HUES48 (cell line): Measurements from ENCODE around the gene NAGLU.

Experiments
- H3K27ac ChIP-seq: one replicate; pipeline ENCODE4 v1.7.0; 2013; ENCODE audit warnings: low read depth, low read length, inconsistent platforms
- H3K27me3 ChIP-seq: 2 replicates; pipeline ENCODE4 v1.6.1; 2013; ENCODE audit warnings: mild to moderate bottlenecking, low read length; ENCODE audit not compliant: control insufficient read depth, insufficient read depth
- H3K36me3 ChIP-seq: 2 replicates; pipeline ENCODE4 v1.6.1; 2013; ENCODE audit warnings: low read length; ENCODE audit not compliant: control insufficient read depth, insufficient read depth
- H3K4me1 ChIP-seq: 2 replicates; pipeline ENCODE4 v1.6.1; 2013; ENCODE audit warnings: mild to moderate bottlenecking, low read length; ENCODE audit not compliant: control insufficient read depth, insufficient read depth
- H3K4me3 ChIP-seq: 2 replicates; pipeline ENCODE4 v1.5.1; 2013; ENCODE audit warnings: mild to moderate bottlenecking, low read depth, low read length
- H3K9ac ChIP-seq: 2 replicates; pipeline ENCODE4 v1.6.1; 2013; ENCODE audit warnings: mild to moderate bottlenecking, low read depth, low read length, moderate library complexity
- H3K9me3 ChIP-seq: 2 replicates; pipeline ENCODE4 v1.6.1; 2013; ENCODE audit warnings: low read length; ENCODE audit not compliant: control insufficient read depth, insufficient read depth

NAGLU gene

GRCh38 chr17:42521036-42521435 is 15.0 kb upstream of the NAGLU start:
- H3K27ac ChIP-seq: peak overlapping the region; percentile 95
- peaks cover 13% of the 10 kb centered on the region for H3K36me3 ChIP-seq

DNA sequence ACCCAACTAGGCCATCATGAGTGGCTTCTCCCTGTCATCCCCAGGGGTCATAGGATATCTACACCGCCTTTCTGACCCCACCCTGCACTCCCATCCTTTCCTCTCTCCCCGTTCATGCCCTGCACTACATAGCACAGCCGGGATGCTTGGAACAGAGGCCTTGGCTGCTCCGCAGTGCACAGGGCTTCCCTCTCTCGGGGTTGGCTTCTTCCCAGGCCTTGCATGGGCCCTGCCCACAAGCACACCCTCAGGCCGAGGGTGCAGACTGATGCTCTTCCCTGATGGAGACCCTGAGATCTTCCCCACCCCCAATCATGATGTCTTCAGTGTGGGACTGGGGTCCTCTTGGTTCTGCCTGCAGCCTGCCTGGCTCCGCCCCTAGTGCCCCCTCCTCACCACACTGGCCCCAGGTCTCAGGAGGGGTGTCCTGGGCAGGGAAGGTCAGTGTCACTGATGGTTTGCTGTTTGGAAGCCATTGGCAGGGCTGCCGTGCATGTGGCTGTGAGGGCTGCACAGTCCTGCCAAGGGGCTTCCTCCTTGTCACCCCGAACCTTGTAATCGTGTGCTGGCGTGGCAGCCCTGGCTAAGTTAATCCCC is 14.3 kb upstream of the NAGLU start:
- Histone ChIP-seq H3K4me1 (peaks cover 26% of the 10 kb centered on the region), H3K9me3 (no peaks in the 10 kb centered on the region), H3K9ac (no peak overlapping the region), H3K27ac (no peak overlapping the region), H3K4me3 (no peak overlapping the region), H3K27me3 (no peaks in the 10 kb centered on the region), H3K36me3 (peaks cover 13% of the 10 kb centered on the region)

More at GRCh38 chr17:42521036-42521435, 15.0 kb upstream of the NAGLU start:
- H3K9ac ChIP-seq: no peak overlapping the region
- no peaks in the 10 kb centered on the region for H3K27me3 ChIP-seq
- peaks cover 26% of the 10 kb centered on the region for H3K4me1 ChIP-seq
- no peaks in the 10 kb centered on the region for H3K9me3 ChIP-seq
- H3K4me3 ChIP-seq: no peak overlapping the region

- Histone ChIP-seq H3K27ac (no peak overlapping the region), H3K9ac (no peak overlapping the region)
Observed at GRCh38 chr17:42522263-42522790, 13.7 kb upstream of the NAGLU start.

GRCh38 chr17:42522798-42523278 is 13.2 kb upstream of the NAGLU start:
- H3K4me1 ChIP-seq: peaks cover 26% of the 10 kb centered on the region
- no peak overlapping the region for H3K4me3 ChIP-seq
- no peak overlapping the region for H3K27ac ChIP-seq
- H3K27me3 ChIP-seq: no peaks in the 10 kb centered on the region
- H3K9ac ChIP-seq: no peak overlapping the region
- no peaks in the 10 kb centered on the region for H3K9me3 ChIP-seq
- peaks cover 13% of the 10 kb centered on the region for H3K36me3 ChIP-seq

More at GRCh38 chr17:42522263-42522790, 13.7 kb upstream of the NAGLU start:
- H3K4me1 ChIP-seq: peaks cover 26% of the 10 kb centered on the region
- no peaks in the 10 kb centered on the region for H3K27me3 ChIP-seq
- peaks cover 13% of the 10 kb centered on the region for H3K36me3 ChIP-seq
- H3K4me3 ChIP-seq: no peak overlapping the region
- H3K9me3 ChIP-seq: no peaks in the 10 kb centered on the region

DNA sequence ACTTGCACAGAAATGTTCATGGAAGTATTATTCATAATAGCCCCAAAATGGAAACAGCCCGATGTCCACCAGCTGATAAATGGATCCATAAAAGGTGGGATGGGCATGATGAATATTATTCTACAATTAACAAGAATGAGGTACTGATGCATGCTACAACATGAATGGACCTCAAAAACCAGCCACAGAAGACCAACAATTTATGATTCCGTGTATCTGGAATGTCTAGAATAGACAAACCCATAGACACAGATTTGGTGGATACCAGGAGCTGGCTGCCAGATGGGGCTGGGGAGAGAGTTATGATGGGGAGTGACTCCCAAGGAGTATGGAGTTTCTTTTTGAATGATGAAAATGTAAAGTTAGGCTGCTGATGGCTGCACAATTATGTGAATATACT is 10.8 kb upstream of the NAGLU start:
- no peak overlapping the region for H3K27ac ChIP-seq
- H3K9ac ChIP-seq: no peak overlapping the region
- H3K4me1 ChIP-seq: peaks cover 13% of the 10 kb centered on the region
- H3K4me3 ChIP-seq: no peak overlapping the region
- peaks cover 9% of the 10 kb centered on the region for H3K36me3 ChIP-seq
- H3K27me3 ChIP-seq: no peaks in the 10 kb centered on the region; the same call in 1 of the 2 replicates
- H3K9me3 ChIP-seq: no peaks in the 10 kb centered on the region

DNA sequence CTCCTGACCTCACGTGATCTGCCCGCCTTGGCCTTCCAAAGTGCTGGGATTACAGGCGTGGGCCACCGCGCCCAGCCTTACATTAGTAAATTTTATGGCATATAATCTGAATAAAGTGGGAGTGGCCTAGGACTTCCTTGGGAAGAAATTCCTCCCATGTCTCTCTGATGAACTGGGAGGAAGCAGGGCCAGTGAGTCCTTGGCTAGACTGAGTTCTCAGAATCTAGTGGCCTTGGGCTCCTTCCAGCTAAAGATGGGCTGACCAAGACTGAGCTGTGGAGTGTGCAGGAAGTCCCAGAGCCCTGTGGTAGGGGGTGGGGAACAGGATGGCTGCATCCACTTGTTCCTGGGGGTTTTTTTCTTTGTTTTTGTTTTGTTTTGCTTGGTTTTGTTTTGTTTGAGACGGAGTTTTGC is 10.0 kb upstream of the NAGLU start:
- Histone ChIP-seq H3K9ac (no peak overlapping the region), H3K36me3 (peaks cover 7% of the 10 kb centered on the region), H3K4me1 (peaks cover 5% of the 10 kb centered on the region), H3K9me3 (no peaks in the 10 kb centered on the region), H3K27me3 (peaks cover 3% of the 10 kb centered on the region; the same call in 1 of the 2 replicates), H3K27ac (no peak overlapping the region), H3K4me3 (no peak overlapping the region)

GRCh38 chr17:42527932-42528331 is 8.1 kb upstream of the NAGLU start:
- Histone ChIP-seq H3K4me1 (0 out of 2 replicates have a peak, but pooled peaks cover 3% of the 10 kb centered on the region), H3K27me3 (peaks cover 11% of the 10 kb centered on the region), H3K36me3 (no peaks in the 10 kb centered on the region), H3K9ac (no peak overlapping the region), H3K9me3 (no peaks in the 10 kb centered on the region), H3K4me3 (no peak overlapping the region), H3K27ac (no peak overlapping the region)

- 0 out of 2 replicates have a peak, but pooled peaks cover 3% of the 10 kb centered on the region for H3K4me1 ChIP-seq
- no peaks in the 10 kb centered on the region for H3K36me3 ChIP-seq
- H3K27ac ChIP-seq: no peak overlapping the region
- no peak overlapping the region for H3K9ac ChIP-seq
- peaks cover 19% of the 10 kb centered on the region for H3K27me3 ChIP-seq
- no peak overlapping the region for H3K4me3 ChIP-seq
- H3K9me3 ChIP-seq: no peaks in the 10 kb centered on the region
Observed at GRCh38 chr17:42529061-42529460, 7.0 kb upstream of the NAGLU start.

GRCh38 chr17:42530952-42531454 is 5.0 kb upstream of the NAGLU start:
- H3K9ac ChIP-seq: no peak overlapping the region
- no peaks in the 10 kb centered on the region for H3K36me3 ChIP-seq
- peaks cover 14% of the 10 kb centered on the region for H3K4me1 ChIP-seq
- H3K27ac ChIP-seq: no peak overlapping the region
- peaks cover 19% of the 10 kb centered on the region for H3K27me3 ChIP-seq
- H3K4me3 ChIP-seq: no peak overlapping the region
- no peaks in the 10 kb centered on the region for H3K9me3 ChIP-seq

DNA sequence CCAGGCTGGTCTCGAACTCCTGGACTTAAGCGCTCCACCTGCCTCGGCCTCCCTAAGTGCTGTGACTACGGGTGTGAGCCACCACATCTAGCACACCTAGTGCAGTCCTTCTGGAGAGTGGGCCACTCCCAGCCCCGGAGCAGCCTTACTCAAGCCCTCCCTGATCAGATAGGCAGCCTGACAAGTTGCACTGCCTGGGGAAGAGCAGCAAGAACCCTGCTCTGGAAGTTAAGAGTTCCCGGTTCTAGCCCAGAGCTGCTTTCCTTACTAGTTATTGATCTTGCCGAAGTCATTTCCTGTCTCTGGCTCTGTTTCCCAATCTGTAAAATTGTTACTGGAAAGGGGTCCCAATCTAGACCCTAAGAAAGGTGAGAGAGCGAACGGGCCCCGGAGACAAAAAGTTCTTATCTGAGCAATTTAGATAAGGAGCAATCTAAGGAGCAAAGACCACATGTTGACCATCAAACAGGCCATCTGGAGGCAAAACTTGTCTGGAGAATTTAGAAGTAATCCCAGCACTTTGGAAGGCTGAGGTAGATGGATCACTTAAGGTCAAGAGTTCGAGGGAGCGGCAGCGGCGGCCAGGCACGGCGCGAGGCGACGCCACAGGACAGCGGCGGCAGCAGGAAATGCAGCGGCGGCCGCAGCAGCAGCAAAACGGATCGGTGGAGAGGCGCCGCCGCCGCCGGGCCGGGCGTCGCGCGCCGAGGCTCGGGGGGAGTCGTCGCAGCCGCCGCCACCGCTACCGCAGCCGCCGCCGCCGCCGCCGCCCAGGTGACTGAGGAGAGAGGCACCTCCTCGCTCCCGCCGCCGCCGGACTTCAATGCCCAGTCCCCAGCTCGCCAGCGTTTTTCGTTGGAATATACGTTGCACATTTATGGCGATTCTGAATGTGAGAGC is 4.3 kb upstream of the NAGLU start:
- Histone ChIP-seq H3K4me3 (peak overlapping the region; percentile 47; the same call in 1 of the 2 replicates), H3K9ac (no peak overlapping the region), H3K27ac (peak overlapping the region; percentile 20), H3K4me1 (peaks cover 15% of the 10 kb centered on the region), H3K9me3 (no peaks in the 10 kb centered on the region), H3K36me3 (no peaks in the 10 kb centered on the region), H3K27me3 (peaks cover 19% of the 10 kb centered on the region)
